GM19395 (cell line): ENCODE results near the gene GALNT10.

Experiments
- ATAC-seq: cut with Tn5 transposase; IDR thresholded peaks from one replicate; pipeline ENCODE4 v1.9.1; 2021; ENCODE audit warnings: mild to moderate bottlenecking, moderate library complexity; ENCODE audit not compliant: unreplicated experiment

The GALNT10 gene

GRCh38 chr5:154372661-154373060, 182.1 kb downstream of the GALNT10 start:
- no peak for ATAC-seq

DNA sequence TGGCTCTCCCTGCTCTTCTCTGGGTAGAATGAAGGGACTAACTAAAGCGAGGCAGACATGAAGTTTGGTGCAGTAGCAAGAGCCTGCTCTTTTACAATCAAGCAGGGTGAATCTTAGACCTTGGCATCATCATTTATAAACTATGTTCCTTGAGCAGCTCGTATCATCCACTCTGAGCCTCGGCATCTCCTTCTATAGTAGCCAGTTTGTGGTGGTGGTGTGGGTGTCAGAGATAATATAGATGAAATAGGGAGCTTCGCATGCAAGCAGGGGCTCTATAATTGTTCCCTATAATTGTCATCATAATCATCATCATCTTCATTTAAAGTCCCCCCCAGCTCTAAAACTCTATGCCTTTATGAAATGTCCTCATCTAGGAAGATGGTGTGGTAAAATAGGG, 182.8 kb downstream of the GALNT10 start:
- no peak for ATAC-seq

DNA sequence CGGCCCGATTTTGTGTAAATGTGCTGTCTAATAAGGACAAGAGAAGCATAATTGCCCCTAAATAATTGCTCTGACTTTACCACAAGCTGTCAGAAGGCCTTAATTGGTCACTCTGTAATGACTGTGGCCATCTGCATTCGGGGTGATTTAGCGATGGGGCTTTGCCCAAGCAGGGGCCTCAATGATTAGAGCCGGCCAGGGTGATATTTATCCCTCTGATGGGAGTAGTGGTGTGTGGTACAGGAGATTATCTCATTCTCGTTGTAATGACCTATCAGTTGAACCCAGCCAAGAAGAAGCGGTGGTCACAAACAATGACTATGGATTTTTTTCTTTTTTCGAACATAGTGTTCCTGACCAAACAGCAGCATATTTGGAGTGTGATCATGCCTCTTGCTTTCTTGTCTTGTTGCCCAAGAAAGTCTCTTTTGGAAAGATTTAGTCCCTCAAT, 183.2 kb downstream of the GALNT10 start:
- no peak for ATAC-seq

DNA sequence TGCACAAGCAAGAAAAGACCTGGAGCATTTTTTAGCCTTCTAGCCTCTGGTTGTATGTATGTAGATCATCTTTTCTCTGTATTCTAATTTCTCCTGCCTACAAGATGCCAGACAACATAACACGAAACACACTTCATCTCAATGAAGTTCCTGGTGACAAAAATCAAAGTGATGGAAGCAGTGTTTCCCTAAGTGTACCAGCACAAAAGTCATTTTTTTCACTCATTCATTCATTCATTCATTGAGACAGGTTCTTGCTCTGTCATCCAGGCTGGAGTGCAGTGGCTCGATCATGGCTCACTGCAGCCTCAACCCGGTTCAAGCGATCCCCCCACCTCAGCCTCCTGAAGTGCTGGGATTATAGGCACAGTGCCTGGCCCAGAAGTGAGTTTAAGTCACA, 183.7 kb downstream of the GALNT10 start:
- ATAC-seq, result no peak

DNA sequence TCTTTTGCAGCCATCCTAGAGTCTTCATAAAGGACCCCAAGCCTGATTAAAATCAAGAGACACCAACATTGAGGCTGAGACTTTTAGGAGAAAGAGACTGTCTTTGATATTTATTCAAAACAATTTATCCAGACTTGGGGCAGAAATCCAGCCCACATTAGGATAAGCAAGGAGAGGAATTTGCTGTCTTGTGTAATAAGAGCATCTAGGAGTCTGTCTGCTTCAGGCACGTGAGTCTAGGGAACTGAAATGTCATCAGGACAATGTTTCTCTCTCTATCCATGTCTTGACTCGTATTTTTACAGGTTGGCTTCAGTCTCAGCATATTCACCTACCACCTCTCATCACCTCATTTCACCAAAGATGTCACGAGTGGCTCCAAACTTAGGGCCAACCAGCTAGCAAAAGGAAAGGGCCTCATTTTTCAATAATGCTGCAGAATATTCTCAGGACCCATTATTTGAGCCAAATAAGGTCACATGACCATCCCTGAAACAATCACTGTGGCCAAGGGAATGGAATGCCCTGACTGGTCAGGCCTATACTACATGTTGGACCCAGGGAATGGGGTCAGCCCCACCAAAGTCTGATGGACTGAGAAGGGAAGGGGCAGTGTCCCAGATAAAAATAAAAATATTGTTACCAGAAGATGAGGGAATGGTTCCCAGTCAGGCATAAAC, 184.9 kb downstream of the GALNT10 start:
- ATAC-seq, result no peak

GRCh38 chr5:154376481-154376880, 185.9 kb downstream of the GALNT10 start:
- no peak for ATAC-seq

- ATAC-seq, result no peak
Measured at GRCh38 chr5:154377754-154378533, 187.4 kb downstream of the GALNT10 start.

GRCh38 chr5:154380263-154380662, 189.7 kb downstream of the GALNT10 start:
- no peak for ATAC-seq

DNA sequence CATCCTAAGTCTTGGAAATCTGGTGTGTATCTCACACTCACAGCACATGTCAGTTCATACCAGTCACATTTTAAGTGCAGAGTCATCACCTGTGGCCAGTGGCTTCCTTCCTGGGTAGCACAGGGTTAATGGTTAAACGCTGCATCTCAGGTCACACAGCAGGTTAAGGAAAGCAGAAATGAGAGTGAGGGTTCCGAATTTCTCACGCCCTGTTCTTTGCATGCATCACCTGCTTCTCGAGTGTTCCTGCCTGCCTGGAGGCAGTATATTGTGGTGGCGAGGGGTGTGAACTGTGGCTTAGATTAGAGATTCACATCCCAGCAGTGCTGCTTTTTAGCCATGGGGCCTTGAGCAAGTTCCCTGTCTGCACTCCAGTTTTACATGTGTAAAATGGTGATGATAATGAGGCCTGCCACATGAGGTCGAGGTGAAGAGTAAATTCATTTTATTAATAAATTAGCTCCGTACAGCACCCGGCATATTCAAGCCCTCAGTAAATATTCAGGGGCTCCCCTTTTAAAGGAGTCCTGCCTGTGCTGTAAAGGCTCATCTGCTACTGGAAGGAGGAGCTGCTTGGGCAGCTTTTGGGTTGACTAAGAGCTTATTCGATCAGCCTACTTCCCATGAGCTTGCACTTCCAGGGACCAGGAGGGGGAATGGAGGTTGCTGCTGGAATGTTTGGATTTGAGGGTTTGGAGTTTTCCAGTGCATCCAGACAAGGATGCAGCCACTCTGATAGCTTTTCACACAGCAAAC, 194.1 kb downstream of the GALNT10 start:
- peak; percentile 100 for ATAC-seq

DNA sequence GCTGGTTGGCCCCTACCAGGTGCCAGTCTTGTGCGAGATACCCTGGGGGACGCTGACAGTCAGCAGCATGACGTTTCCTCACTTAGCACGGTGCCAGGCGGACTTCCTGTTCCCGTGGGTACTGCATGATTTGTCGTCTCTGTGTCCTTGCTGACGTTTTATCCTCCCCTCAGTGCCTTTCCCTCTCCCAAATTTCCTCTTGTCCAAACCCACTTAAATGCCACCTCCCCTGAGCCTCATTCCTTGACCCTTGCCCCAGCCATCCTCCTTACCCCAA, 194.6 kb downstream of the GALNT10 start:
- ATAC-seq, result no peak

DNA sequence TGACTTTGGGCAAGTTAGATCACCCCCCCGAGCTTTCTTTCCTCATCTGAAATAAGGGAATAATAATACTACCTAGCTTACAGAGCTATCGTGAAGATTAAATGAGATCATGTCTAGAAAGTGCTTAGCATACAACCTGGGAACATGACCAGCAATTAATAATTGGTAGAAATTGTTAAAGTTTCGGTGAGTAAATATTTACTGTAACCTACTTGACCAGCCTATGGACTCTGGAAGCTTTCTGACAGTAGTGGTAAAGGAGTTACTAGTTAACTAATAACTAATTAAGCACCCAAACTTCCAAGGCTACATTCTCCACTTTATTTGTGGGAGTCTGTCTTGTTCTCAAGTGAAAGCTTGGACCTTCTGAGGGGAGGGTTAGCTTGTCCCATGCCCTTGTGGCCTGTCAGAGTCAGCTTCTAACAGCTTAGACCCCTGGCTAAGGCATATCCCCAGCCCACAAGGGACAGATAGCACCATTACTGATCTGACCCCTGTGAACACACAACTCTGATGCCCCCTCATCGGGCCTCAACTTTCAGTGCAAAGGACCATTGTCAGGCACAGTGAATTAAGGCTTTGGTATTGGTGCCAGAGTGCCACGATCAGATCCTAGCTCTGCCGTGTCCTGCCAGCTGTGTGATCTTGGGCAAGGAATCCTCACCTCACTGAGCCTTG, 196.6 kb downstream of the GALNT10 start:
- ATAC-seq, result no peak

DNA sequence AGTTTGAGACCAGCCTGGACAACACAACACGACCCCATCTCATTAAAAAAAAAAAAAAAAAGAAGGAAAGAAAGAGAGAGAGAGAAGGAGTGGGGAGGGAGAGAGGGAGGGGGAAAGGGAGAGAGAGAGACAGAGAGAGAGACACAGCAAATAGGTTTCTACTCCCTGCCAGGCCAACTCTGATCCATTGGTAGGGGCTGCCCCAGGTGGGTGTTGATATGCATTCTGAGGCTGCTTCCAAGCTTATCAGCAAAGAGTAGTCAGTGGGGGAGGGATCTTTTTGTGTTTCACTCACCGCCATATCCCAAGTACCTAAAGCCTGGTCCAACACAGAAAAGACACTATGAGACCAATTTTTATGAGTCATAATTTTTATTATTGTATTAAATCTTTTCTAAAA, 198.3 kb downstream of the GALNT10 start:
- ATAC-seq, result no peak

- ATAC-seq, result no peak
Measured at GRCh38 chr5:154390096-154390495, 199.6 kb downstream of the GALNT10 start.

DNA sequence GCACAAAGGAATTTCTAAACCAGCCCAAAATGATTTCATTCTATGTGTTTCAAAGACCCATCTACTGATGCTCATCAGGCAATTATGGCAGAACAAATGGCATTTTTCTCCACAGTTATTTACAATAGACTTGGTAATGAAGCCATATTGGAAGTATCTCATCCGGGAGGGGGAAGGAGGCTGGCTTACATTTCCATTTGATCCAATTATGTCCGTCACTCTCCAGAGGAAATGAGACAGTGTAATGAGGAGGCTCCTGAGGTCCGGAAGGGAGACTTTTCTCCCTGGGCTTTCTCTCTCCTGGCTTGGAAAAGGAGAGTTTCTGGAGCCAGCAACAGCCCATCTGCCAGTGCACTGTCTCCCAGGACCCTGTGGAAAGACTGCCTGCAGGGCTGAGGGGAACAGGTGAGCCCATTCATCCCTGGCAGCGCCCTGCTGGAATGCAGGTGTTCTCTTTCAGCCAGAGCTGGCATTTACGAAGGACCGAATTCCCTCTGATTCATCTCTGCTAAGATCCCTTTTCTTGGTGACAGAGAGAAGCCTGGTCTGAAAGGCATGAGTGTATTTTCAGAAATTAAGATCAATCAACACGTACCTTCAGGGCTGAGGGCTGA, 200.3 kb downstream of the GALNT10 start:
- no peak for ATAC-seq

GRCh38 chr5:154391788-154392187, 201.3 kb downstream of the GALNT10 start:
- ATAC-seq, result no peak

DNA sequence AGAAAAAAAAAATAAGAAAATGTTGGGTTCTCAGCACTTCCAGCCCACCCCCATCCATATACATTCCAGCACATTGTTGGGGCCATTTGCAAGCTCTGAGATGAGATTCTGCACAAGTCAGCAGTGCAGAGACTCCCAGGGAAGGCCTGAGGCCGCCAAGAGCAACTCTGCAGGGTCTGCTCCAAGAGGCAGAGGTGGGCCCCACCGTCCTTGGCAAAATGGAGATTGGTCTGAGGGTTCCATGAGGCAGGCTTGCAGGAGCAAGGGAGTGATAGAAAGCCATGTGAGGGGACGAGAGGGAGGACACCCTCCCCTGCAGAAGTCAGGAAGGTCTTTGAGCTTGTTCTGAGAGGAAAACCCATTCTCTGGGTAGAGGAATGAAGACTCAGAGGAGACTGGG, 203.3 kb downstream of the GALNT10 start:
- no peak for ATAC-seq

GRCh38 chr5:154394307-154394706, 203.8 kb downstream of the GALNT10 start:
- ATAC-seq, result no peak

GRCh38 chr5:154395407-154396106, 205.0 kb downstream of the GALNT10 start:
- peak; percentile 79 for ATAC-seq

DNA sequence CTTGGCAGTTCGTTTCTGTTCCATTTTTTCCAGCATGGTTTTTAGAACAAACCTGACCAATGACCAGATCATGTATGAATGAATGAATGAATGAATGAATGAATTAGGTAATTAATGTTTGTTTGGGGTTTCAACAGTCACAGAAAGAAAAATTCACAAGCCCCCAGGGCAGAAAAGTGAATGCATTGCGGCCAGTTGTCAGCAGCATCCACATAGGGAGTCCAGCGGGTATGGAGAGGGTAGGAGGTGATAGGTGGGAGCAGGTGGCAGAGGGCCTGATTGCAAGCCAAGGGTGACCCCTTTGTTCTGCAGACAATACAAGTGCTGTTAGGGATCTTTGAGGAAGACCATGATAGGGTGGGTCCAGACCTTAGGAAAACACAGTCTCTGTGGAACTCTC, 205.6 kb downstream of the GALNT10 start:
- ATAC-seq, result no peak

GRCh38 chr5:154397652-154398406, 207.3 kb downstream of the GALNT10 start:
- ATAC-seq, result no peak
